PC-9 (cell line): Measurements from ENCODE around the gene ZBTB49.

Experiments
- EZH2 ChIP-seq: fragments of 200-600 bp; sonication (generic); IDR thresholded peaks from 2 replicates; pipeline ENCODE4 v1.8.0; 2017; ENCODE audit warnings: antibody characterized with exemption, low read depth
- TF ChIP-seq, protein P1 (sequence below): fragments of 200-600 bp; sonication (generic); conservative IDR thresholded peaks from 2 replicates; pipeline ENCODE4 v1.6.1; 2017; ENCODE audit warnings: mixed run types, antibody characterized with exemption, mild to moderate bottlenecking, moderate library complexity

DNA sequence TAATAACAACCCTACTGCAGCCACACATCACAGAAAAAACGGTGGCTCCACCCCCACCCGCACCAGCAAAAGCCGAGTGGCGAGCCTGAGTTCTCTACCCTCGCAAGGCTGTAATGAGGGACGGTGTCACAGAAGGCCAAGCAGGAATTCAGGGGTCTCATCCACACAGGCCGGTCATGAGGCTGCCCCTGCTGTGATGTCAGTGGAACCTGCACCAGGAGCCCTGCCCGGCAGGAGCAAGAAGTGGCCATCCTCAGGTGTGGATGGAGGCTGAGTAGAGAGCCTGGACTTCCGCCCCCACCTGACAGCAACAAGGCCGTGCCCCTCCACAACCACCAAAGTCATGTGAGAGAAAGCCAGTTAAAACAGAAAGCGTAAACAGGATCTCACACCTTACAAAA, 20.7 kb upstream of the ZBTB49 start:
- TF ChIP-seq, protein P1, sequence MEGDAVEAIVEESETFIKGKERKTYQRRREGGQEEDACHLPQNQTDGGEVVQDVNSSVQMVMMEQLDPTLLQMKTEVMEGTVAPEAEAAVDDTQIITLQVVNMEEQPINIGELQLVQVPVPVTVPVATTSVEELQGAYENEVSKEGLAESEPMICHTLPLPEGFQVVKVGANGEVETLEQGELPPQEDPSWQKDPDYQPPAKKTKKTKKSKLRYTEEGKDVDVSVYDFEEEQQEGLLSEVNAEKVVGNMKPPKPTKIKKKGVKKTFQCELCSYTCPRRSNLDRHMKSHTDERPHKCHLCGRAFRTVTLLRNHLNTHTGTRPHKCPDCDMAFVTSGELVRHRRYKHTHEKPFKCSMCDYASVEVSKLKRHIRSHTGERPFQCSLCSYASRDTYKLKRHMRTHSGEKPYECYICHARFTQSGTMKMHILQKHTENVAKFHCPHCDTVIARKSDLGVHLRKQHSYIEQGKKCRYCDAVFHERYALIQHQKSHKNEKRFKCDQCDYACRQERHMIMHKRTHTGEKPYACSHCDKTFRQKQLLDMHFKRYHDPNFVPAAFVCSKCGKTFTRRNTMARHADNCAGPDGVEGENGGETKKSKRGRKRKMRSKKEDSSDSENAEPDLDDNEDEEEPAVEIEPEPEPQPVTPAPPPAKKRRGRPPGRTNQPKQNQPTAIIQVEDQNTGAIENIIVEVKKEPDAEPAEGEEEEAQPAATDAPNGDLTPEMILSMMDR: no peak
- TF ChIP-seq EZH2: no peak
